Transverse colon (tissue), 4 donors: ENCODE results near the gene ARHGAP45. TPM values are rescaled to one million over a fixed set of nuclear protein-coding genes. Genes with fewer than 3 reads are reported as not detected.

Experiments used
- DNase-seq: peaks from one replicate; pipeline ENCODE4 v3.0.0-alpha.2; 2019
- H3K27ac ChIP-seq, 4 donors: fragments of 200-600 bp; sonication (generic); 2 replicates each; pipeline ENCODE4 v1.5.1; 2016 to 2018; ENCODE audit warnings: inconsistent platforms in 4 of 4
- H3K27me3 ChIP-seq: fragments of 200-600 bp; sonication (generic); 2 replicates; pipeline ENCODE4 v1.5.1; 2017; ENCODE audit warnings: inconsistent platforms
- H3K36me3 ChIP-seq, 4 donors: fragments of 200-600 bp; sonication (generic); 2 replicates each; pipeline ENCODE4 v1.5.1; 2017 to 2019; ENCODE audit warnings: inconsistent platforms in 4 of 4
- H3K4me1 ChIP-seq, 4 donors: fragments of 200-600 bp; sonication (generic); 2 replicates each; pipeline ENCODE4 v1.5.1; 2017 to 2020; ENCODE audit warnings: inconsistent platforms in 4 of 4
- H3K4me3 ChIP-seq, 4 donors: fragments of 200-600 bp; sonication (generic); 1 replicate in 1 of 4; 2 replicates in 3 of 4; pipeline versions ENCODE4 v1.5.1 to v1.6.1; 2017 to 2019; ENCODE audit warnings: inconsistent platforms in 4 of 4
- H3K9me3 ChIP-seq, 2 donors: fragments of 200-600 bp; sonication (generic); 2 replicates each; pipeline ENCODE4 v1.5.1; 2017 to 2019; ENCODE audit warnings: inconsistent platforms in 2 of 2
- EP300 ChIP-seq: sonication (generic); formaldehyde crosslinking; IDR thresholded peaks from one replicate; pipeline ENCODE4 v1.6.1; 2017; ENCODE audit warnings: antibody characterized with exemption, low read depth
- POLR2A ChIP-seq: fragments of 450-650 bp; IDR thresholded peaks from one replicate; pipeline ENCODE4 v1.6.1; 2016; ENCODE audit warnings: antibody characterized with exemption, mild to moderate bottlenecking, moderate library complexity
- POLR2AphosphoS5 ChIP-seq, 3 donors: sonication (generic); formaldehyde crosslinking; IDR thresholded peaks; one replicate each; pipeline ENCODE4 v1.6.1; 2016; ENCODE audit warnings: antibody characterized with exemption in 3 of 3
- WGBS, 2 donors: methylation state at CpG; one replicate each; pipeline ENCODE4 v1.1.5; 2018; ENCODE audit warnings: low coverage in 1 of 2; 5-methylcytosine and 5-hydroxymethylcytosine counted together
- in situ Hi-C, 4 donors: fragments of 200-750 bp; cut with MboI; loops; one replicate each; pipeline versions ENCODE4 v1.15.0 to v1.15.1; 2017; ENCODE audit warnings: low sequenced_read_pairs in 3 of 4, low pct_ligation_motif_present in 1 of 4, low pct_unique_long_range_greater_than_20kb in 1 of 4
- intact Hi-C: fragments of 100-400 bp; cut with DNase I; formaldehyde crosslinking; loops from one replicate; pipeline ENCODE4 v1.15.1; 2023; ENCODE audit warnings: low total_unique reads
- total RNA-seq, 4 donors: library from RNA; depleted of rRNA; stranded (reverse); fragments of >200 nt; gene quantifications; one replicate each; pipeline ENCODE4 v1.1.0, GENCODE V29; 2016
- TF ChIP-seq, protein P1 (sequence below), 5 experiments: fragments of 200-600 bp in 3 of 5; fragments of 450-650 bp in 2 of 5; sonication (generic) in 3 of 5; IDR thresholded peaks; 1 replicate in 2 of 5; 2 replicates in 3 of 5; pipeline ENCODE4 v1.5.1; 2016 to 2017; ENCODE audit warnings: antibody characterized with exemption in 5 of 5, inconsistent platforms in 3 of 5, mild to moderate bottlenecking in 2 of 5, moderate library complexity in 1 of 5

The ARHGAP45 gene
- total RNA-seq, 4 donors from 2014 or later = 10.0 to 174 (median 76.9) TPM

DNA sequence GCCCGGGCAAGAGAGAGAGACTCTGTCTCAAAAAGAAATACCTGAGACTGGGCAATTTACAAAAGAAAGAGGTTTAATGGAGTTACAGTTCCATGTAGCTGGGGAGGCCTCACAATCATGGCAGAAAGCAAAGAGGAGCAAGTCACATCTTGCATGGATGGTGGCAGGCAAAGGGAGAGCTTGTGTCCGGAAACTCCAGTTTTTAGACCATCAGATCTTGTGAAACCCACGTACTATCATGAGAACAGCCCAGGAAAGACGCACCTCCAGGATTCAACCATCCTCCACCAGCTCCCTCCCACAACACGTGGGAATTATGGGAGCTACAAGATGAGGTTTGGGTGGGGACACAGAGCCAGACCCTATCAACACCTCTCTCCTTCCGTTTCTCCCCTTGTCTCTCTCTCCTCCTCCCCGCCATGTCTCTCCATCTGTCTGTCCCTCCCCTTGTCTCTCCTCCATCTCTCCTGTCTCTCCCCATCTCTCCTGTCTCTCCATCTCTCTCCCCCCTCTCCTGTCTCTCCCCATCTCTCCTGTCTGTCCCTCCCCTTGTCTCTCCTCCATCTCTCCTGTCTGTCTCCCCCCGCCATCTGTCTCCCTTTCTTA is 18.2 kb downstream of the ARHGAP45 start:
- in situ Hi-C loops = no loop called here
- Histone ChIP-seq H3K4me1 (peaks cover 3 to 40% (median 24%) of the 10 kb centered on the region in 4 donors), H3K27ac (no peak overlapping the region), H3K27me3 (no peaks in the 10 kb centered on the region), H3K9me3 (no peaks in the 10 kb centered on the region), H3K4me3 (no peak overlapping the region), H3K36me3 (peaks cover 0 to 7% (median 0%) of the 10 kb centered on the region in 4 donors)
- DNase-seq = no peak
- TF ChIP-seq, protein P1, sequence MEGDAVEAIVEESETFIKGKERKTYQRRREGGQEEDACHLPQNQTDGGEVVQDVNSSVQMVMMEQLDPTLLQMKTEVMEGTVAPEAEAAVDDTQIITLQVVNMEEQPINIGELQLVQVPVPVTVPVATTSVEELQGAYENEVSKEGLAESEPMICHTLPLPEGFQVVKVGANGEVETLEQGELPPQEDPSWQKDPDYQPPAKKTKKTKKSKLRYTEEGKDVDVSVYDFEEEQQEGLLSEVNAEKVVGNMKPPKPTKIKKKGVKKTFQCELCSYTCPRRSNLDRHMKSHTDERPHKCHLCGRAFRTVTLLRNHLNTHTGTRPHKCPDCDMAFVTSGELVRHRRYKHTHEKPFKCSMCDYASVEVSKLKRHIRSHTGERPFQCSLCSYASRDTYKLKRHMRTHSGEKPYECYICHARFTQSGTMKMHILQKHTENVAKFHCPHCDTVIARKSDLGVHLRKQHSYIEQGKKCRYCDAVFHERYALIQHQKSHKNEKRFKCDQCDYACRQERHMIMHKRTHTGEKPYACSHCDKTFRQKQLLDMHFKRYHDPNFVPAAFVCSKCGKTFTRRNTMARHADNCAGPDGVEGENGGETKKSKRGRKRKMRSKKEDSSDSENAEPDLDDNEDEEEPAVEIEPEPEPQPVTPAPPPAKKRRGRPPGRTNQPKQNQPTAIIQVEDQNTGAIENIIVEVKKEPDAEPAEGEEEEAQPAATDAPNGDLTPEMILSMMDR (IDR thresholded peaks at IDR 0.05) = no peak
- TF ChIP-seq POLR2A (peak; percentile 14), POLR2AphosphoS5 (IDR thresholded peaks at IDR 0.05) (no peak), EP300 (no peak)
- 68 to 82% methylated on average over 4 to 8 of the region's 8 CpGs for WGBS, 2 donors
- intact Hi-C loops = no loop called here

DNA sequence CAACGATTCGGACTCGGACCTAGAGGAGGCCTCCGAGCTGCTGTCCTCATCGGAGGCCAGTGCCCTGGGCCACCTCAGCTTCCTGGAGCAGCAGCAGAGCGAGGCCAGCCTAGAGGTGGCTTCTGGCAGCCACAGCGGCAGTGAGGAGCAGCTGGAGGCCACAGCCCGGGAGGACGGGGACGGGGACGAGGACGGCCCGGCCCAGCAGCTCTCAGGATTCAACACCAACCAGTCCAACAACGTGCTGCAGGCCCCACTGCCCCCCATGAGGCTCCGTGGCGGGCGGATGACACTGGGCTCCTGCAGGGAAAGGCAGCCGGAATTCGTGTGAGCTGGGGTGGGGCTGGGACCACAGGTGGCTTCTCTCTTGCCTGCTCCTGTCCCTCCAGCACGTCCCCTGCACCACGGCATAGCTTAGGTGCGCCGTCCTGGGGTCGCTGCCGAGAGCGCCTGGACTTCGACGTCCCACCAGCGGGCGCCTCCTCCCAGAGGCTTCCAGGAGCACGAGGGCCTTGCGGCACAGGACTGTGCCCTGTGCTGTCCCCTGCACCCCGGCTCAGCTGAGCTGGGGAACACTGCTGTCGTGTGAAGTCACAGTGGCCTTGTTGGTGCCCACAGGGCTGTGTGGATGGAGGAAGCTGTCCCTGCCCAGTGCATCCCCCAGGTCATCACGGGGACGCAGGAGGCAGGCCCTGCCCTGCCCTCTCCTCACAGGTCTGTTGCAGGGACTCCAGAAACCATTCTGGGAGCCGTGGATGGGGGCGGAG is 18.9 kb downstream of the ARHGAP45 start:
- TF ChIP-seq POLR2A (peak; percentile 3), POLR2AphosphoS5 (IDR thresholded peaks at IDR 0.05) (no peak)
- TF ChIP-seq, protein P1 (IDR thresholded peaks at IDR 0.05) = no peak
- Histone ChIP-seq H3K36me3 (peaks cover 0 to 11% (median 2%) of the 10 kb centered on the region in 4 donors), H3K27me3 (no peaks in the 10 kb centered on the region), H3K27ac (no peak overlapping the region), H3K9me3 (no peaks in the 10 kb centered on the region), H3K4me3 (no peak overlapping the region), H3K4me1 (peaks cover 3 to 40% (median 24%) of the 10 kb centered on the region in 4 donors)
- in situ Hi-C loops (no loop called here), intact Hi-C loops (no loop called here)
- DNase-seq = no peak
- WGBS, 2 donors = 80% methylated on average over 35 of the region's 38 CpGs; no CpG with 5 or more reads in 1 of the 2 donors

DNA sequence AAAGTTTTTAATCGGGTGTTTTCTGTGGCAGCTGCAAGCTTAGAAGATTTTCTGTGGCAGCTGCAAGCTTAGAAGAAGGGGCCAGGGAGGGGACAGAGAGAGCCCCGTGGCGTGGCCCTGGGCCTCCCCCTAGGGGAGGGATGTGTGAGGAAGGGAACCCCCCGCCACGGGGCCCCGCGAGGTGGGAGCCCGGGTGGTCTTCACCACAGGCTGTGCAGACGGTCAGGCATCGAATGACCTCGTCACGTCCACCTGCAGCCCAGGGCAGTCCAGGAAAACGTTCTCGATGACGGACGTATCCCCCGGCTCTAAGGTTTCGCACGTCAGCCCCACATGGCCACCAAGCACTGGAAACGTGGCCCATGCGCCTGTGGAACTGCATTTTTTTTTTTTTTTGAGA is 19.6 kb downstream of the ARHGAP45 start:
- Histone ChIP-seq H3K4me3 (no peak overlapping the region), H3K36me3 (peaks cover 0 to 18% (median 3%) of the 10 kb centered on the region in 4 donors), H3K27ac (peak overlapping the region in 1 of 4 donors; percentile 56), H3K9me3 (no peaks in the 10 kb centered on the region), H3K4me1 (peaks cover 3 to 38% (median 20%) of the 10 kb centered on the region in 4 donors), H3K27me3 (no peaks in the 10 kb centered on the region)
- in situ Hi-C loops (no loop called here), intact Hi-C loops (no loop called here)
- WGBS, 2 donors = 65 to 76% methylated on average over 4 to 21 of the region's 21 CpGs
- DNase-seq = no peak
- TF ChIP-seq POLR2A = no peak
- no peak for TF ChIP-seq POLR2AphosphoS5 (IDR thresholded peaks at IDR 0.05)
- no peak for TF ChIP-seq EP300
- TF ChIP-seq, protein P1 (IDR thresholded peaks at IDR 0.05) = no peak

DNA sequence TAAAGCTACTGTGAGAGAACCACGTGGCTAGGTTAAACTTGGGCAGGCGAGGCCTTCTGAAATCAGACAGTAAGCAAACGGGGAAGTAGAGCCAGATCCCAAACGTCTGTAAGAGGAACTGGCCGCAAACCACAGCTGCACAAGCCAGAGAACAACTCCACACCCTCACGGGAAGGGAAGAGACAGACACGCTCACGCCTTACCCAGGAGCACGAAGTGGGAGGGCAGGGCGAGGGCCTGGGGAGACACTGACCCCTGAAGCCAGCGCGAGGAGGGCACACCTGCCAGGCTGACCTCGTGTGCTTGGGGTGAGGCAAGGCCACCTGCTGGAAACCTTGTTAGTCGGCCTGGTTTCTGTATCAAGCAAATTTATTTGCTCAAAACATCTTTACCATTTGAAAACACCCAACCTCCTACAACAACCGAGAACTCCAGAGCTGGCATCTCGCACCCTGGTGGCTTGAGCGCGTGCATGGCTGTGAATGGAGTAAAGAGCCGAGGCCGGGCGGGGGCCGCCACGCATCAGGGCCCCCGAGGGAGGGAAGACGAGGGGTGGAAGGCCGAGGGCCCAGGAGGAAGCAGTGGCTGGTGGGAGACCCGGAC is 20.9 kb downstream of the ARHGAP45 start:
- DNase-seq = peak; percentile 69
- Histone ChIP-seq H3K4me1 (peaks cover 3 to 26% (median 14%) of the 10 kb centered on the region in 4 donors), H3K4me3 (no peak overlapping the region), H3K36me3 (peaks cover 0 to 19% (median 3%) of the 10 kb centered on the region in 4 donors), H3K27me3 (no peaks in the 10 kb centered on the region), H3K9me3 (no peaks in the 10 kb centered on the region), H3K27ac (peak overlapping the region; percentile 56 to 67 (median 61))
- in situ Hi-C loops = no loop called here
- intact Hi-C loops = no loop called here
- WGBS, 2 donors = 20 to 57% methylated on average over 1 to 27 of the region's 27 CpGs
- TF ChIP-seq POLR2AphosphoS5 (IDR thresholded peaks at IDR 0.05) (peak in 2 of 3 donors; percentile 16 to 55), EP300 (no peak), POLR2A (no peak)
